ENCODE measurements around the gene RBPMS2. TPM values are rescaled to one million over a fixed set of nuclear protein-coding genes. Genes with fewer than 3 reads are reported as not detected.

Gene RBPMS2
- total RNA-seq, 3 donors from 2014 or later: 3.5 to 133 (median 6.3) TPM

DNA sequence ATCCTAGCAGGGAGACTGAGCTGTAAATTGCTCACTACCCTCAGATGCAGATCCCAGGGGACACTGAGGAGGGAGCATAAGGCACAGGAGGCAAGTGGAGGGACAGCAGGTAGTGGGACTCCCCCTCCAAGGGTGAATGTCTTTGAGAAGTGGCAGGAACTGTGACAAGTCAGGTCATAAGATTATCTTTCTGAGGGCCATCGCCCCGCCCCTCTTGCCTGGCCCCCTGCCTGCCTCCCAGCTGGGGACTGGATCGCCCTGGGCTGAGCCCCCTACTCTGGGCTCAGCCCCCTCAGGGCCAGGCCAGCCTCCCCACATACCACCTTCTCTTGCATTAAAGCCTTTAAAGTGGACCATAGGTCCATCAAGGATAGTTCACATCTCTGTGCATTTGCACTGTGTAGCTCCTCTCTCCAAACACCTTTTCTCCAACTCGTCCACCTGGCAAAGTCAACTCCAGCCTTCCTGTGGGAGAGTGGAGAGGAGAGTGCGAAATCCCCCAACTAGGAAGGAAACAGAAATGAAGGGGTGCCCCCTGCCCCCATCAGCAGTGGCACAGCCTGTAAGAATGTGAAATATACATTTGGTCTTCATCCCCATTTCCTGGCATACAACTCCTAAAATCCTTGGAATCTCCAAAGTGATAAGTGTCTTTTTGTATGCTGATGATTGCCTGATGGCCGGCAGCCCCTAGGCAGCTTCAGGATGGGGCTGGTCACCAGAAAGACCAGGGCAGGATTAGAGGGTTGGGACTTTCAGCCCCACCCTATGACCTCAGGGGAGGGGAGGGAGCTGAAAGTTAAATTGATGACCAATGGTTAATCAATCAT, 35.3 kb upstream of the RBPMS2 start:
- DNase-seq: no peak
- TF ChIP-seq, protein P1, sequence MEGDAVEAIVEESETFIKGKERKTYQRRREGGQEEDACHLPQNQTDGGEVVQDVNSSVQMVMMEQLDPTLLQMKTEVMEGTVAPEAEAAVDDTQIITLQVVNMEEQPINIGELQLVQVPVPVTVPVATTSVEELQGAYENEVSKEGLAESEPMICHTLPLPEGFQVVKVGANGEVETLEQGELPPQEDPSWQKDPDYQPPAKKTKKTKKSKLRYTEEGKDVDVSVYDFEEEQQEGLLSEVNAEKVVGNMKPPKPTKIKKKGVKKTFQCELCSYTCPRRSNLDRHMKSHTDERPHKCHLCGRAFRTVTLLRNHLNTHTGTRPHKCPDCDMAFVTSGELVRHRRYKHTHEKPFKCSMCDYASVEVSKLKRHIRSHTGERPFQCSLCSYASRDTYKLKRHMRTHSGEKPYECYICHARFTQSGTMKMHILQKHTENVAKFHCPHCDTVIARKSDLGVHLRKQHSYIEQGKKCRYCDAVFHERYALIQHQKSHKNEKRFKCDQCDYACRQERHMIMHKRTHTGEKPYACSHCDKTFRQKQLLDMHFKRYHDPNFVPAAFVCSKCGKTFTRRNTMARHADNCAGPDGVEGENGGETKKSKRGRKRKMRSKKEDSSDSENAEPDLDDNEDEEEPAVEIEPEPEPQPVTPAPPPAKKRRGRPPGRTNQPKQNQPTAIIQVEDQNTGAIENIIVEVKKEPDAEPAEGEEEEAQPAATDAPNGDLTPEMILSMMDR (IDR thresholded peaks at IDR 0.05): no peak
- no peaks in the 10 kb centered on the region for H3K4me1 ChIP-seq (ENCODE audit: low read depth)
- H3K4me3 ChIP-seq: no peak overlapping the region
- no peaks in the 10 kb centered on the region for H3K9me3 ChIP-seq
- no peaks in the 10 kb centered on the region for H3K36me3 ChIP-seq (ENCODE audit: low read depth)
- ATAC-seq: no peak
- intact Hi-C loops (cut with DNase I, micrococcal nuclease): loop anchor here in 1 of 2 donors (5.0 kb wide), 1 partner anchor 78 kb away; no protein-coding TSS in a partner anchor

DNA sequence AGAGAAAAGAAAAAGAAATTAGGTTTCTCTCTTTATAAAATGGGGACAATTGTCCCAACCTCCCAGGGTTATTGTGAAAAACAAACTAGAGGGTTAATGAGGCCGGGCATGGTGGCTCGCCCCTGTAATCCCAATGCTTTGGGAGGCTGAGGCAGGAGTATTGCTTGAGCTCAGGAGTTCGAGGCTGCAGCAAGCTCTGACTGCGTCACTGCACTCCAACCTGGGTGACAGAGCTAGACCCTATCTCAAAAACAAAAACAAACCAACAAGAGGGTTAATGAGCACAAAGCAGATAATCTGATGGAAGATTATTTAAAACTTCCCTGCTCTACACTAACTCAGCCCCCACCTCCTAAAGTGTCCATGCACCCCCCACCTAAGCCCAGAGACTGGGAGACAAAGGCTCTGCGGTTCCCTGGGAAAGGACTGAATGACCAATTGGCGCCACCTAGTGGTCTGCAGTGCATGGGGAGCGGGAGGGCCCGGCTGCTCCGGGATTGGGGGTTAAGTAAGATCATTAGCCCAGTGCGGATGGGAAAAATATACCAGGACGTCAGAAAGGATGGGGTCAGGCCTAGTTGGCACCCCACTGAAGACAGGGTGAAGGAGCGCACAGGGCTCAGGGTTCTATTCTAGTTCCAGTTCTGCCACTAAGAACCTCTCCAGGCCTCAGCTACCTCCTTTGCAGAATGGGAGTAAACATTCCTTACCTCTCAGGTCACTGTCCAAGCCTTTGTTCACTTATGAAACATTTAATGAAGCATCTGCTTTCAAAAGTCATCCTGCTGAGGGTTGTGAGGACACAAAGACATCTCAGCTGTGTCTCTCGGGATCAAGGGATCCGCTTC, 34.5 kb upstream of the RBPMS2 start:
- Histone ChIP-seq H3K4me1 (ENCODE audit: low read depth) (no peaks in the 10 kb centered on the region), H3K36me3 (ENCODE audit: low read depth) (no peaks in the 10 kb centered on the region), H3K4me3 (no peak overlapping the region), H3K9me3 (no peaks in the 10 kb centered on the region)
- peak; percentile 85 for ATAC-seq
- DNase-seq: peak; percentile 65 to 90 (median 79)
- TF ChIP-seq, protein P1 (IDR thresholded peaks at IDR 0.05): peak; percentile 74
- intact Hi-C loops (cut with DNase I, micrococcal nuclease): loop anchor here in 1 of 2 donors (5.0 kb wide), 1 partner anchor 78 kb away; no protein-coding TSS in a partner anchor

DNA sequence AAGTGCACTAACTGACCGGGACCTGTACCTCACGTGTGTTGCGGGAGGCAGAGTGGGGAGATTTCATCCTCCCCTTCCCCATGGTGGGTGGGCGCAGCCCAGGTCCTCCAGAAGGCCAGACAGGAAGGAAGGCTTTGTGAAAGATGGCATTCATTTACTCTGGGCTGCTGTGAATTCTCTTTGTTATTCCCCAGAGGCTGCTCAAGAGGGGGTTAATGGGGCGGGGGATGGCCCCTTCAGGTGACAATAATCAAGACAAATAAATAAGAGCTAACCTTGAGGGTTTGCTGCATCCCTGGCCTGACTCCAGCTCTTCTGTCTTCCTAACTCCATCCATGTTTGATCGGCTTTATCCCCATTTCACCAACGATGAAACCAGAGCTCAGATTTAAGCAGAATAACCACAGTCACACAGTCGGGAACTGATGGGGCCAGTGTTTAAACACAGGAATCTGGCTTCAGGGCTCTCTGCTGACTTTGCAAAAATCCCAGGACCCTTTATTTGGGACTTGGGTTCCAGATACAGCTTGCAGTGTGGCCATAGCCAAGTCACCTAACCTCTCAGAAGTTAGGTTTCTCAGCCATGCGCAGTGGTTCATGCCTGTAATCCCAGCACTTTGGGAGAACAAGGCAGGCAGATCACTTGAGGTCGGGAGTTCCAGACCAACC, 33.5 kb upstream of the RBPMS2 start:
- TF ChIP-seq, protein P1 (IDR thresholded peaks at IDR 0.05): no peak
- DNase-seq (no peak), ATAC-seq (no peak)
- no peak overlapping the region for H3K4me3 ChIP-seq
- no peaks in the 10 kb centered on the region for H3K36me3 ChIP-seq (ENCODE audit: low read depth)
- H3K9me3 ChIP-seq: no peaks in the 10 kb centered on the region
- intact Hi-C loops (cut with DNase I, micrococcal nuclease): no loop called here
- H3K4me1 ChIP-seq (ENCODE audit: low read depth): no peaks in the 10 kb centered on the region

DNA sequence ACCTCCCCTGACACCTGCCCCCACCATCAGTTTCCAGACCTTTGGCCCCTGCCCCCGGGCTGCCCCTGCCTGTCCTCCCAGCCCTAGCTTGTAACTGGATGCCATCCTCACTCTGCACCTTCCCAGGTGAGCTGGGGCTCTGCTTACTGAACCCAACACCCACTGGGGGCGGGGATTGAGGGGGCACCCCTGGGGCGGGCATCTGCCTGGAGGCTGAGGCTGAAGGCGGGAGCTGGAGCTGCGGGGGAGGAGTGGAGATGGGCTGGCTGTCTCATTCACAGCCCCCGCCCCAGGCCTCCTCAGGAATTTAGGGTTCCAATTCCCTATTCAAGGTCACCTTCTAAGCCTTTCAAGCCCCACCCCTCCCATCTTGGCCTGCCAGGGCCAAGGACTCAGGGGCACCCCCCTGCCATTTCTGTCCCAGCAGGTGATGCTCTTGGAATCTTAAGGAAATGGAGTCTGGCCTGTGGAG, 32.4 kb upstream of the RBPMS2 start:
- Histone ChIP-seq H3K9me3 (no peaks in the 10 kb centered on the region), H3K36me3 (ENCODE audit: low read depth) (no peaks in the 10 kb centered on the region), H3K4me1 (ENCODE audit: low read depth) (no peaks in the 10 kb centered on the region), H3K4me3 (no peak overlapping the region)
- no peak for DNase-seq
- ATAC-seq: no peak
- TF ChIP-seq, protein P1 (IDR thresholded peaks at IDR 0.05): no peak
- intact Hi-C loops (cut with DNase I, micrococcal nuclease): no loop called here

DNA sequence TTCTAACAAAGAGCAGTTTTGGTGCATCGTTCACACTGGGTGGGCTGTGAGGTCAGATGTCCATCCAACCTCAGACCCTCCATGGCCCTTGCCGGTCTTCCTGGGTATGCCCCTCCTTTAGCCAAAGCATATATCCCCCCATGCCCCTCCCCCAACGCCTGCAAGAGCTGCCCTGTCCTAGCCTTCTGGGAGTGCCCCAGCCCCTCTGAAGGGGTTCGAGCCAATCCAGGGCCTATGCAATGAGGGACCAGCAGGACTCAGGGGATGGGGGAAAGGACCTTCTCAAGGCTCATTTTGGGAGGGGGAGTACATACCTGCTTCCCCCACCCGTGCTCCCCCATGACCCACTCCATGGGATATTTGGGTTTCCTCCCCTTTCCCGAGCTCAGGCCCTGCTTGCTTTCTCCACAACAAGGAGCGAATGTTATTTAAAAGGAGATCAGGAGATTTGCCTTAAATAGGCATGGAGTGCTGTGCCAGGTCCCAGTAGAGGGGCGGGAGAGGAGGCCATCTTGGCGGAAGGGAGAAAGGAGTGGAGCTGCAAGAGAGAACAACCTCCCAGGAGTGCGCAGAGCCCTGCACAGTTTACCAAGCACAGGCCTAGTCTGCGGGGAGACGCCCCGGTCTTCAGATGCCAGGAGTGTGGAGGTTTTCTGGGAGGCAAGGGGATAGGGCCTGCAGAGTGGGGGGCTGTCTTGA, 31.8 kb upstream of the RBPMS2 start:
- Histone ChIP-seq H3K9me3 (no peaks in the 10 kb centered on the region), H3K4me1 (ENCODE audit: low read depth) (no peaks in the 10 kb centered on the region), H3K4me3 (no peak overlapping the region), H3K36me3 (ENCODE audit: low read depth) (no peaks in the 10 kb centered on the region)
- no peak for DNase-seq
- TF ChIP-seq, protein P1 (IDR thresholded peaks at IDR 0.05): no peak
- intact Hi-C loops (cut with DNase I, micrococcal nuclease): no loop called here
- peak; percentile 22 for ATAC-seq
